ENCODE measurements around the gene INPP5A.
"Not testable (repeated sequence)": the region's sequence is repeated elsewhere in the genome, so short reads cannot be mapped to it uniquely, and the experiment has no call there.

The INPP5A gene

DNA sequence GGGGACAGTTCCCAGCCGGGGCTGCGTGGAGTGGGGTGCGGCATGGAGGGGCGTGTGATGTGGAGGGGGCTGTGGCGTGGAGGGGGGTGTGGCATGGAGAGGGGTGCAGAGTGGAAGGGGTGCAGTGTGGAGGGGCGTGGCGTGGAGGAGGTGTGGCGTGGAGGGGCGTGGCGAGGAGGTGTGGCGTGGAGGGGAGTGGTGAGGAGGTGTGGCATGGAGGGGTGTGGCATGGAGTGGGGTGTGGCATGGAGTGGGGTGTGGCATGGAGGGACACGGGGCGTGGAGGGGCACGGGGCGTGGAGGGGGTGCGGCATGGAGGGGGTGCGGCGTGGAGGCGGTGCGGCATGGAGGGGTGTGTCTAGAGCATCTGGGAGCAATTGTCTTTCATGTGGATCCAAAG is 214.8 kb downstream of the INPP5A start:
- FAIRE-seq: no peak

GRCh38 chr10:132752961-132753360 is 215.4 kb downstream of the INPP5A start:
- FAIRE-seq: no peak

GRCh38 chr10:132753596-132753995 is 216.0 kb downstream of the INPP5A start:
- no peak for FAIRE-seq

DNA sequence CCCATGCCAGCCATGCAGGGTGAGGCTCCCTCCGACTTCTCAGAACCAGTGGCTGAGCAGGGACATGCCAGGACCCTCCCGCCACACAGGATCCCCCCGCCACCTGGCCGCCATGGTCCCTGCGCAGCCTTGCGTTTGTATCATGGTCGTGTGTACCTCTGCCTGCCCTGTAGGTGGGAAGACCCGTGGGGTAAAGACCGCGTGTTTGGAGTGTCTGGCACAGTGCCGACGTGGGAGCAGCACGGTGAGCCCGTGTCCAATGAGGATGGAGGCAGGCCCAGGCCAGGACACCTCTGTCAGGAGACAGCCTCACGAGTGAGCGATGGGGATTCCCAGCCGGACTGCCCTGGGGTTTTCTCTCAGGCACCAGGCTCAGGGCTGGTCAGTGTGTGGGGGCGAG is 216.5 kb downstream of the INPP5A start:
- no peak for FAIRE-seq

DNA sequence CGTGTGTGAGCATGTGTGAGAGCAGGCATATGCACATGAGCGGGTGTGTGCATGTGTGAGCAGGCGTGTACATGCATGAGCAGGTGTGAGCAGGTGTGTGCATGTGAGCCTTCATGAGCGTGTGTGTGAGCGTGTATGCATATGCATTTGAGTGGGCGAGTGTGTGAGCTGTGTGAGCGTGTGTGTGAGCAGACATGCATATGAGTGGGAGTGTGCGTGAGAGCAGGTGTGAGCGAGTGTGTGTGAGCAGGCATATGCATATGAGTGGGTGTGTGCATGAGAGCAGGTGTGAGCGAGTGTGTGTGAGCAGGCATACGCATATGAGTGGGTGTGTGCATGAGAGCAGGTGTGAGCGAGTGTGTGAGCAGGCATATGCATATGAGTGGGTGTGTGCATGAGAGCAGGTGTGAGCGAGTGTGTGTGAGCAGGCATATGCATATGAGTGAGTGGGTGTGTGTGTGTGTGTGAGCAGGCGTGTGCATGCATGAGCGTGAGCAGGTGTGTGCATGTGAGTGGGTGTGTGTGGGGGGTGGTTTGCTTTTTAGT is 217.7 kb downstream of the INPP5A start:
- FAIRE-seq: no peak

GRCh38 chr10:132756591-132756990 is 219.0 kb downstream of the INPP5A start:
- no peak for FAIRE-seq

DNA sequence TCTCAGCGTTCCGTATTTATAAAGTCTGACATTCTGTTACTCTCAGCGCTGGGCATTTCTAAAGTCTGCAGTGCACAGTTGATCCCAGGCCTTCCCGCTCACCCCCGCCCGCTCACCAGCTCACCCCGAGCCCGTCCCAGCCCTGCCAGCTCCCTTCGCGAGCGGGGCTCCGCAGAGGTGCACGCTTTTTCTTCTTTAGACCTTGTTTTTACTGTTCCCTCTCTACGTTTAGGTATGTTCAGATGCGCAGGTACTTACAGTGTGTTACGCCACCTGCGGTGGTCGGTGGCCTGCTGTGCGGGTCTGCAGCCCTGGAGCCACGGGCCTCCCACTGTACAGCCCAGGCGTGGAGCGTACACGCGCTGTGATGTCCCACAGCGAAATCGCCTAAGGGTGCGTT is 219.6 kb downstream of the INPP5A start:
- FAIRE-seq: no peak

DNA sequence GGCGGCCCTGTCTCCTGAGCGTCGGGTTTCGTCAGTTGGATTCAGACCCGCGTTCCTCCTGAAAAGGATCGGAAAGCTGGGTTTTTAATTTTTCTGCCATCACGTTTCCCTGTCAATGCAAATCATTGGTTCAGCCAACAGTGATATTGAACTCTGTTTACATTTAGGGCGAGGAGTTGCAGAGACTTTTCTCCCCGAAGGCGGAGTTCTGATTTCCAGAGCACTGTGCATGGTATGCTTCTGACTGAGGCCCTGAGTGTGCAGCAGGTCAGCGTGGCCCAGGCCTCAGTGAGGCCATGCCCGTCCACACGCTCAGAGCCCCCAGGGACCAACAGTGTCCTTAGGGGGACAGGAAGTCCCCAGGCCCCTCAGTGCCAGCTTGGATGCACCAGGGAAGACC is 221.3 kb downstream of the INPP5A start:
- FAIRE-seq: no peak

- FAIRE-seq: no peak
Measured at GRCh38 chr10:132761395-132762060, 223.9 kb downstream of the INPP5A start.

DNA sequence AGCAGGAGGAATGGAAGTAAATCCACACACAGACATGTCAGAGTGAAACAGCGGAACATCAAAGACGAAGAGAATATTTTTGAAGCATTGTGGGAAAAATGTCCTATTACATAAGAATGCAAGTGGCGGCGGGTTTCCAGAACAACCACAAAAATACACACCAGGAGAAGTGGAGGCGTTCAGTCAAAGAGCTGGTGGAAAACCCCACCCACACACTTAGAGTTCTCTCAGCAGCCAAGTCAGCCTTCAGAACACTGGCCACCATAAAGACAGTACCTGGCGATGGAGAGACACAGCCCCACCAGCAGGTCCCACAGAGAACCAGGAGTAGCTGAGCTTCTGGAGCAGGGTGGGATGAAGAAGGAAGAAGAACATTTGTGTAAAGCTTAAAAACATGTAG is 224.7 kb downstream of the INPP5A start:
- no peak for FAIRE-seq

DNA sequence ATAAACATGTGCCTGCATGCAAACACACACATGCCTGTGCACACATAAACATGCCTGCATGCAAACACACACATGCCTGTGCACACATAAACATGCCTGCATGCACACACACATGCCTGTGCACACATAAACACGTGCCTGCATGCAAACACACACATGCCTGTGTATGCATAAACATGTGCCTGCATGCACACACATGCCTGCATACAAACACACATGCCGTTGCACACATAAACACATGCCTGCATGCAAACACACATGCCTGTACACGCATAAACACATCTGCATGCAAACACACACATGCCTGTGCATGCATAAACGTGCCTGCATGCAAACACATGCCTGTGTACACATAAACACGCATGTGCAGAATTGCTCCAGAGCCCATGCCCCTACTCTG is 226.0 kb downstream of the INPP5A start:
- no peak for FAIRE-seq

DNA sequence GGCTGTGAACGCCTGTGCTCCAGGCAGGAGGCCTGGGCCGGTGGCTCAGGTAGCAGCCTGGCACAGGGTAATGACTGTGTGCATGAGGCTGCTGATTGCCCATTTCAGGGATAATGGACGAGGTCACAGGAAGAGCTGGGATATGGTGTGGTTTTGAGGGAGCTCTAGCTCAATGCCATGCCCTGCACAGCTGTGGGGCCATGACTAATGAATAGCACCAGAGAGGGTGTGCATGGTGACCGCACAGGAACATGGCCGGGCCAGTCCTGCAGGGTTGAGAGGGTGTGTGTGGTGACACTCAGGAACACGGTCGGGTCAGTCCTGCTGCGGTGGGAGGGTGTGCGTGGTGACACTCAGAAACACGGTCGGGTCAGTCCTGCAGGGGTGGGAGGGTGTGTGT is 226.5 kb downstream of the INPP5A start:
- no peak for FAIRE-seq

- FAIRE-seq: no peak
Measured at GRCh38 chr10:132765435-132765834, 227.8 kb downstream of the INPP5A start.

GRCh38 chr10:132766291-132766690 is 228.7 kb downstream of the INPP5A start:
- FAIRE-seq: no peak

GRCh38 chr10:132768346-132769248 is 231.0 kb downstream of the INPP5A start:
- no peak for FAIRE-seq

DNA sequence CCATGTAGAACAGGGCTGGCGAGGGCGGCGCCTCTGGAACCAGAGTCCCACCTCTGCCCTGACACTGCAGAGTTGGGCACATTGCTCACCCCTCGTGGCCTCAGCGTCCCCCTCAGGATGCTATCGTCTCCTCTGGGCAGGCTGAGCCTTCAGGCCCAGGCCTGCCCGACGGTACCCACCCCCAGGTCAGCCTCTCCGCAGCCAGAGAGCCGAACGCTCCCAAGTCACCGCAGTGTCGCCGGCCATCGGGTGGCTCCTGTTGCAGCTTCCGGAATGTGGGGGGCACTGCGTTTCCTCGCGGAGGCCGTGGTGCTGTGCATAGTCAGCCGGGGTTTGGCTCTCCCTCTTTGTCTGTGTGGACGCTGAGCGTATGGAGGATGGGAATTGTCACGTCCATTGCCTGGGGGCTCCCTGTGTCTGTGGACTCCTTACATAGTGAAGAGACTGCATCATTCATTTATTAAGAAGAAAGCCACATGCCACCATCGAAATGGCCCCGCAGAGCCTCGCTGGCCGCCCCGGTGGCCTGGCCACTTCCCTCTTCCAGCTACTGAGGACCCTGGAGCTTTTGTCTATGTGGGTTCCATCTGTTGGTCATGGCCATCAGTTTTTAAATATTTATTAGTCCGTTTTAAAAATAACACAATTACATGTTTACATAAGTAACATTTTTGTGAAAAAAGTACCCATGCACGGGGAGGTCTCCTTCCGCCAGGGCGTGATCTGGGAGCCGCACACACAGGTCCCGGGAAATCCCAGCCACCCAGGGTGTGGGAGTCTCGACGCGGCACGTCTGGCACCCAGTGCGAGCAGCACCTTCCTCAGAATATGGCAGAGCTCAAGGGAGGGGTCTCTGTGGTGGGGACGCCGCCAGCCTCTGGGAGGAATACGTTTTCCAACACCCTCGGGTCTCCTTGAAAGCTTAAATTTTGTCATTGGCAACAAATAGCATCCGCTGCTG is 232.8 kb downstream of the INPP5A start:
- FAIRE-seq: no peak

GRCh38 chr10:132772816-132773215 is 235.2 kb downstream of the INPP5A start:
- FAIRE-seq: not testable (repeated sequence)

DNA sequence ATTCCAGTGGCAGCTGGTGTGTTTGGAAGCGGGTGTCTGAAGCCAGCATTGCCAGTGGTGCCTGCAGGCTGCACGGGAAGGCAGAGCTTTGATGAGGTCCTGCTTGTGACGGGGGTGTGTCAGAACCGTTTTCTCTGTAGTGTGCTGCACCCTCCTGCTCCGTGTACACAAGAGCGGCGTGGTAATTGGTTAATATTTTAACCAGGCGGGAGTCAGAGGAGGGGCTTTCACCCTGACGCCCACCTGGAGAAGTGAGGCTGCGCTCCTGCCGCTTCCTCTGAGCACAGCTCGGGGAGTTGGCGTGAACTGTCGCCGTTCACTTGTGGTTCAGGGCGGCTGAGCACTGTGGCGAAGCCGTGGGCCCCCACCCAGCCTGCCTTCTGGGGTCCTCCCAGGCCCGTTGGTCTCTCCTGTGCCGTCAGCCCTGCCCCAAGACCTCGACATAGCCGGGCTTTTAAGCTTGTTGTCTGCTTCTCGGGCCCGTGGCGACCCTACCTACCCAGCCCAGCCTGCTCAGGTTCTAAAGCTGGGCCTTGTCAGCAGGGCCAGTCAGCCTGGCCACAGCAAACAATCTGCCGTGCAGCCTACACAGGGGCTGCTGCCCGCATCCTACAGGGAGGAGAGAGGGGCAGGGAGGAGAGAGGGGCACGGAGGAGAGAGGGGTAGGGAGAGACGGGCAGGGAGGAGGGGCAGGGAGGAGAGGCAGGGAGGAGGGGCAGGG is 236.8 kb downstream of the INPP5A start:
- FAIRE-seq: no peak

DNA sequence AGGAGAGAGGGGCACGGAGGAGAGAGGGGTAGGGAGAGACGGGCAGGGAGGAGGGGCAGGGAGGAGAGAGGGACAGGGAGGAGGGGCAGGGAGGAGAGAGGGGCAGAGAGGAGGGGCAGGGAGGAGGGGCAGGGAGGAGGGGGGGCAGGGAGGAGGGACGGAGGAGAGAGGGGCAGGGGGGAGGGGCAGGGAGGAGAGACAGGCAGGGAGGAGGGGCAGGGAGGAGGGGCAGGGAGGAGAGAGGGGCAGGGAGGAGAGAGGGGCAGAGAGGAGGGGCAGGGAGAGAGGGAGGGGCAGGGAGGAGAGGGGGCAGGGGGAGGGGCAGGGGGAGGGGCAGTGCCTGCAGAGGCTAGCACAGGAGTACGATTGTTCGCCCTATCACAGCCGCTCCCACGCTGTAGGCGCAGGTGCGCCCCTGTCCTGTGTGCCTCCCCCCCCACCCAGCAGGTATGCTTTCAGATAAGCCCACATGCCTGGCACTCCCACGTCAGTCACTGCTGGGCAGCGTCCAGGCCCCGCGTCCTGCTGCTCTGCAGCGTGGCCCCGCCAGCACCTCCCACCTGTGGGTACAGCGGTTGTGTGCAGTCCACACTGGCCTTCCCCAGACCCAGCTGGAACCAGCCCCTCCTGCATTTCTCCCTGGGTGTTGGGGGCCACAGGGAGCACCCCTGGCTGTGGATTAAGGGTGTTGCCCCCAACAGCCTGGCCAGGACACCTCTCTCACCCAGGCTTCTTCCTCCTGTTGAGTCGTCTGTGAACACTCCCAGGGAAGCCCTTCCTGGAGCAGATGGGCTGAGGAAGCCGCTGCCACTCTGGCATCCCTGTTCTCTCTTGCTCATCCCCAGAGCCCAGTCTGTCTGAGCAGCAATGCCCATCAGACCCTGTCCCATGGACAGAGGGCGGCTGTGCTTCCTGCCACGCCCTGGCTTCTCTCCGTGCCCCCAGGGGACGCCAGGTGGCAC is 237.6 kb downstream of the INPP5A start:
- FAIRE-seq: no peak

- FAIRE-seq: no peak
Measured at GRCh38 chr10:132776186-132776585, 238.6 kb downstream of the INPP5A start.

DNA sequence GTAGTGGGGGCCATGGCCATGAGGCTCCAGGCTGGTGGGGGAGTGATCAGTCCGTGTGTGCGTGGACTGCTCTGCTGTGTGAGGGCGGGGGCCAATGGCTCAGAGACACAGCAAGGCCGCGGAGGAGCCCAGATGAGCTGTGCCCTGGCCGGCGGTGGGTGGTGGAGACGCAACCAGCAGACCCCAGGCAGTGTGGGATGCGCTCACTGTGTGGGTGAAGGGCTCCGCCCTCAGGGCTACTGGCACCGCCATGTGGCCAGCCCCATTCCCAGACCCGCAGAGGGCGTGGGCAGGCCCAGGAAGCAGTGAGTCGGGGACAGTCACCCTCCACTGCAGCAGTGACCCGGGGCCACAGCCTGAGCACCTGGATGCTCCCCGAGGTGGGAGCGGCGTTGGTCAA is 239.2 kb downstream of the INPP5A start:
- FAIRE-seq: no peak
